ENCODE measurements around the gene RANGAP1.

DNA sequence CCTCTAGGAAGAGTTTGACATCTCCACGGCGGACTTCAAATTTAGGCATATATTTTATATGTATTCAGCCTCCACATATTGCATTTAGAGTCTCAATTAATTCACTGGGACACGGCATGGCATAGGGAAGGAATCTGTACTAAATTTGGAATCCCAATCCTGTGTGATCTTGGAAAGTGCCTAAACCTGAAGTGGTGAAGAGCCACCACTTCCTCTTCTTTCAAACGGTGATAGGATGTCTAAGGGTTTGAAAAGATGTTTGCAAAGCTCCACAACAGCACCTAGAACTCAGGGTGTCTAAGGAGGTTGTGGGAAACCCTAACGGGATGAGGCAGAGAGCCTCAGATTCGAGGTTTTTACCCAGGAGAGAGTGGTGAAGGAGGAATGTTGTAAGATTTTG lies 81.9 kb downstream of the RANGAP1 start:
- TF ChIP-seq, protein P1, sequence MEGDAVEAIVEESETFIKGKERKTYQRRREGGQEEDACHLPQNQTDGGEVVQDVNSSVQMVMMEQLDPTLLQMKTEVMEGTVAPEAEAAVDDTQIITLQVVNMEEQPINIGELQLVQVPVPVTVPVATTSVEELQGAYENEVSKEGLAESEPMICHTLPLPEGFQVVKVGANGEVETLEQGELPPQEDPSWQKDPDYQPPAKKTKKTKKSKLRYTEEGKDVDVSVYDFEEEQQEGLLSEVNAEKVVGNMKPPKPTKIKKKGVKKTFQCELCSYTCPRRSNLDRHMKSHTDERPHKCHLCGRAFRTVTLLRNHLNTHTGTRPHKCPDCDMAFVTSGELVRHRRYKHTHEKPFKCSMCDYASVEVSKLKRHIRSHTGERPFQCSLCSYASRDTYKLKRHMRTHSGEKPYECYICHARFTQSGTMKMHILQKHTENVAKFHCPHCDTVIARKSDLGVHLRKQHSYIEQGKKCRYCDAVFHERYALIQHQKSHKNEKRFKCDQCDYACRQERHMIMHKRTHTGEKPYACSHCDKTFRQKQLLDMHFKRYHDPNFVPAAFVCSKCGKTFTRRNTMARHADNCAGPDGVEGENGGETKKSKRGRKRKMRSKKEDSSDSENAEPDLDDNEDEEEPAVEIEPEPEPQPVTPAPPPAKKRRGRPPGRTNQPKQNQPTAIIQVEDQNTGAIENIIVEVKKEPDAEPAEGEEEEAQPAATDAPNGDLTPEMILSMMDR (IDR thresholded peaks at IDR 0.05) = no peak
- TF ChIP-seq POLR2A (IDR thresholded peaks at IDR 0.05) = no peak
